ENCODE data around the gene FNDC3A. TPM values are rescaled to one million over a fixed set of nuclear protein-coding genes. Genes with fewer than 3 reads are reported as not detected.

Gene FNDC3A
- total and polyA plus RNA-seq, 11 donors = 10.1 to 38.3 (median 21.9) TPM

DNA sequence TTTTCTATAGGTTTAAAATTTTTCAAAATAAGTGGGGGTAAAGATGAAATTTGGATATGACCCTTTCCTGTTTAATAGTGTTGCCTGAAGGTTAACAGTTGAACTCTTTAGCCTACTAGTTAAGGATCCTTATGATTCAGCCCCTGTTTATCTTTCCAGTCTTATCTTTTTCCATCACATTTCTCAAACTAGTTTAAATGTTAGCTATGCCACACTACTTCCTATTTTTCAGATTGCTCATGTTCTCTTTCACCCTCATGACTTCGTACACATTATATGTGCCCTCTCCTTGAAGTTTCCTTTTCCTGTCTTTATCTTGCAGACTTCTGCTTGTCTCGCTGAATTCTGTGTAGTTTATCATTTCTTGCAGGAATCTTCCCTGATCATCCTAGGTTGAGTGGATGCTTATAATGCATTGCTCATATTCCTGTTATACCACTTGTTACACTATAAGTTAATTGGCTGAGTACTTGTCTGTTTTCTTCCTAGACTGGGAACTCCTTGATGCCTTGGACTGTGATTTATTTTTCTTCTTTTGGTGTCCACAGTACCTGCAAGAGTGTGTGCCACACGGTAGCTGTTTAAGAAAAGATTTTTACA, 86.7 kb downstream of the FNDC3A start:
- DNase-seq (no peak), ATAC-seq (no peak)
- H3K27ac ChIP-seq = no peak overlapping the region
- H3K4me3 ChIP-seq = no peak overlapping the region
- intact Hi-C loops (cut with DNase I) = no loop called here
- H3K27me3 ChIP-seq = no peaks in the 10 kb centered on the region
- H3K9me3 ChIP-seq = no peaks in the 10 kb centered on the region
- H3K4me1 ChIP-seq = peaks cover 0 to 14% (median 5%) of the 10 kb centered on the region in 12 donors
- WGBS, 4 donors = 65 to 71% (median 67%) methylated on average over 3 of the region's 3 CpGs
- no peaks in the 10 kb centered on the region for H3K36me3 ChIP-seq
- TF ChIP-seq, protein P1, sequence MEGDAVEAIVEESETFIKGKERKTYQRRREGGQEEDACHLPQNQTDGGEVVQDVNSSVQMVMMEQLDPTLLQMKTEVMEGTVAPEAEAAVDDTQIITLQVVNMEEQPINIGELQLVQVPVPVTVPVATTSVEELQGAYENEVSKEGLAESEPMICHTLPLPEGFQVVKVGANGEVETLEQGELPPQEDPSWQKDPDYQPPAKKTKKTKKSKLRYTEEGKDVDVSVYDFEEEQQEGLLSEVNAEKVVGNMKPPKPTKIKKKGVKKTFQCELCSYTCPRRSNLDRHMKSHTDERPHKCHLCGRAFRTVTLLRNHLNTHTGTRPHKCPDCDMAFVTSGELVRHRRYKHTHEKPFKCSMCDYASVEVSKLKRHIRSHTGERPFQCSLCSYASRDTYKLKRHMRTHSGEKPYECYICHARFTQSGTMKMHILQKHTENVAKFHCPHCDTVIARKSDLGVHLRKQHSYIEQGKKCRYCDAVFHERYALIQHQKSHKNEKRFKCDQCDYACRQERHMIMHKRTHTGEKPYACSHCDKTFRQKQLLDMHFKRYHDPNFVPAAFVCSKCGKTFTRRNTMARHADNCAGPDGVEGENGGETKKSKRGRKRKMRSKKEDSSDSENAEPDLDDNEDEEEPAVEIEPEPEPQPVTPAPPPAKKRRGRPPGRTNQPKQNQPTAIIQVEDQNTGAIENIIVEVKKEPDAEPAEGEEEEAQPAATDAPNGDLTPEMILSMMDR (IDR thresholded peaks at IDR 0.05) = no peak
- no peak for TF ChIP-seq POLR2A (IDR thresholded peaks at IDR 0.05)

DNA sequence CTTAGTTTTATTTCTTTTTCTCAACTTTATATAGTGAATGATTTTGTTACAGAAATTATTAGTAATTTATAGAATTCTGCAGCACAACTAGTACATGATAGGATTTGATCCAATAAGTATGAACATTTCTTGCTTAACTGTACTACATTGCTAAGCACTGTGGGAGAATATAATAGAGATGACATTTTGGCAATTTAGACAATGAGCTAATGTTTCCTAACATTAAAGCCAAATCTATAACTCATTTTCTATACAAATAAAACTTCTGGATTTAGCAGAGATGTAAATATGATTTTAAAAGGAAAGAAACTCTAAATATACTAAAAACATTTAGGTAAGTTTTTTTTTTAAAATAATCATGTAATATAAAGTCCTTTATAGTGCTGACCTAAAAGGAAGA, 87.3 kb downstream of the FNDC3A start:
- Histone ChIP-seq H3K27me3 (no peaks in the 10 kb centered on the region), H3K27ac (peak overlapping the region in 2 of 12 donors; percentile 15 to 44), H3K4me3 (no peak overlapping the region), H3K9me3 (no peaks in the 10 kb centered on the region), H3K36me3 (no peaks in the 10 kb centered on the region), H3K4me1 (peaks cover 0 to 13% (median 5%) of the 10 kb centered on the region in 12 donors)
- intact Hi-C loops (cut with DNase I) = no loop called here
- no peak for ATAC-seq
- DNase-seq = no peak
- no peak for TF ChIP-seq POLR2A (IDR thresholded peaks at IDR 0.05)
- TF ChIP-seq, protein P1 (IDR thresholded peaks at IDR 0.05) = no peak

DNA sequence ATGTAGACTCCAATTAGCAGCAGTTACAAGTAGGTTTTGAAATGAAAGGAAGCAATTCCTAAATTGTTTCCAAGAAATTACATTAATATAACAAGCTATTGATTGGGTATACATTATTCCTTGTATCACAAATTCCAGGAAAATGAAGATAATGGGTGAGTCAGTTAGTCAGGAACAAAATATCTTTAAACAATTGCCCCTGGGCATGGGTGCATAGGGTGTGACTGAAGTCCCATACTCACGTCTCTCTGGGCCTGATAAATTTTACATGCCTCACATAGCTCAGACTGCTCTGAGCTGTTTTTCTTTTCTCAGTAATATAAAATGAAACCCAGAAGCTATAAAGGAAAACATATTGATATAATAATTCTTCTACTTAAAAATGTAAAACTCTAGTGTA, 87.8 kb downstream of the FNDC3A start:
- 32 to 53% (median 48%) methylated on average over 1 of the region's 1 CpG for WGBS, 4 donors
- peak in 2 of 4 donors; percentile 40 to 52 for ATAC-seq
- Histone ChIP-seq H3K27me3 (no peaks in the 10 kb centered on the region), H3K36me3 (peaks cover 0 to 2% (median 0%) of the 10 kb centered on the region in 9 donors), H3K27ac (peak overlapping the region in 5 of 12 donors; percentile 0 to 44 (median 30)), H3K4me1 (peaks cover 0 to 13% (median 5%) of the 10 kb centered on the region in 12 donors), H3K9me3 (peaks cover 0 to 3% (median 0%) of the 10 kb centered on the region in 12 donors), H3K4me3 (no peak overlapping the region)
- TF ChIP-seq, protein P1 (IDR thresholded peaks at IDR 0.05) = no peak
- no peak for TF ChIP-seq POLR2A (IDR thresholded peaks at IDR 0.05)
- intact Hi-C loops (cut with DNase I) = no loop called here
- DNase-seq = no peak

DNA sequence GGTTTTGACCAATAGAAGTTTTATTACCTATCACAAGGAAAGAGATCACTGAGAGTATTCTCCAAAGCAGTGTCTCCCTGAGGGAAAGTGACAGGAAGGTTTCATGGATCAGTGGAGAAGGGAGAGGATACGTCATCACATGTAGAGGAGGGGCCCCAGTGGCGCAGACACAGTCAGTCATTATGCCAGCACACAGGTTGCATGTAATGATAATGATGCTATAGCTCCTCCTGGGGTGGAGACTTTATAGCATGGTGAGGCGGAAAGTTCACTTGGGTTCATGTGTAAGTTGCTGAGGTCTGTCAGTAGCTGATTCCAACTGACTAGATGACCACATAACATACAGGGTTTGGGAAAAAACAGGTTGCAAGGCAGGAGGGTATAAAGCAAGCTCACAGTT, 88.8 kb downstream of the FNDC3A start:
- no peaks in the 10 kb centered on the region for H3K27me3 ChIP-seq
- intact Hi-C loops (cut with DNase I) = no loop called here
- H3K9me3 ChIP-seq = peaks cover 0 to 6% (median 0%) of the 10 kb centered on the region in 12 donors
- TF ChIP-seq POLR2A (IDR thresholded peaks at IDR 0.05) = no peak
- TF ChIP-seq, protein P1 (IDR thresholded peaks at IDR 0.05) = no peak
- no peak for ATAC-seq
- 90 to 100% (median 97%) methylated on average over 3 of the region's 3 CpGs for WGBS, 4 donors
- no peak overlapping the region for H3K27ac ChIP-seq
- DNase-seq = no peak
- peaks cover 0 to 4% (median 0%) of the 10 kb centered on the region in 9 donors for H3K36me3 ChIP-seq
- peaks cover 0 to 13% (median 5%) of the 10 kb centered on the region in 12 donors for H3K4me1 ChIP-seq
- no peak overlapping the region for H3K4me3 ChIP-seq

All from heart left ventricle (tissue), 16 donors.